ENCODE data around the gene HOOK1.

DNA sequence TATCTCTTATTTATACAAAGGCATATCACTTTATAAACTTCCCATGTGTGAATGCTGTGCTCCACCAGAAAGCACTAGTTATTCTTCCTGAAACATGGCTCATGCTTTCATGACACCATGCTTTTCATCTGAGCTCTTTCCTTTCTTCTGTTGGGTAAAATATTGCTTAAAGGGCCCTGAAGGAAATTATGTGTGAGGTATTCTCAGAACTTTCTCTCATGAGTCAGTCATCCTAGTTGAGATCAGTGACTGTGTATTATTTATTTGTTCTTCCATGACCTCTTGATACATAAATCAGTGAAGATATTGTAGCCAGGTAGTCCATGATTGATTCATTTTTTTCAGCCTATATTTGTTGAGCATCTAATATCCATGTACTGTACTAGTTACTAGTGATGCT is 57.0 kb downstream of the HOOK1 start:
- TF ChIP-seq POLR2AphosphoS5 (IDR thresholded peaks at IDR 0.05; ENCODE audit: low read depth) (no peak), GABPA (IDR thresholded peaks at IDR 0.05; ENCODE audit: low read depth) (no peak)
- TF ChIP-seq, protein P1, sequence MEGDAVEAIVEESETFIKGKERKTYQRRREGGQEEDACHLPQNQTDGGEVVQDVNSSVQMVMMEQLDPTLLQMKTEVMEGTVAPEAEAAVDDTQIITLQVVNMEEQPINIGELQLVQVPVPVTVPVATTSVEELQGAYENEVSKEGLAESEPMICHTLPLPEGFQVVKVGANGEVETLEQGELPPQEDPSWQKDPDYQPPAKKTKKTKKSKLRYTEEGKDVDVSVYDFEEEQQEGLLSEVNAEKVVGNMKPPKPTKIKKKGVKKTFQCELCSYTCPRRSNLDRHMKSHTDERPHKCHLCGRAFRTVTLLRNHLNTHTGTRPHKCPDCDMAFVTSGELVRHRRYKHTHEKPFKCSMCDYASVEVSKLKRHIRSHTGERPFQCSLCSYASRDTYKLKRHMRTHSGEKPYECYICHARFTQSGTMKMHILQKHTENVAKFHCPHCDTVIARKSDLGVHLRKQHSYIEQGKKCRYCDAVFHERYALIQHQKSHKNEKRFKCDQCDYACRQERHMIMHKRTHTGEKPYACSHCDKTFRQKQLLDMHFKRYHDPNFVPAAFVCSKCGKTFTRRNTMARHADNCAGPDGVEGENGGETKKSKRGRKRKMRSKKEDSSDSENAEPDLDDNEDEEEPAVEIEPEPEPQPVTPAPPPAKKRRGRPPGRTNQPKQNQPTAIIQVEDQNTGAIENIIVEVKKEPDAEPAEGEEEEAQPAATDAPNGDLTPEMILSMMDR (IDR thresholded peaks at IDR 0.05; ENCODE audit: insufficient read depth, low read length), result no peak

Measured in HL-60 (cell line).